HG03039 (cell line): Measurements from ENCODE around the gene ARL4D.
A peak's percentile ranks its signal among the peaks of the same experiment; 100 is the strongest.
"Not testable (repeated sequence)": the region's sequence is repeated elsewhere in the genome, so short reads cannot be mapped to it uniquely, and the experiment has no call there.

Experiments used
- ATAC-seq: cut with Tn5 transposase; IDR thresholded peaks from one replicate; pipeline ENCODE4 v1.9.1; 2021; ENCODE audit warnings: mild to moderate bottlenecking, moderate library complexity; ENCODE audit not compliant: unreplicated experiment

The ARL4D gene, protein sequence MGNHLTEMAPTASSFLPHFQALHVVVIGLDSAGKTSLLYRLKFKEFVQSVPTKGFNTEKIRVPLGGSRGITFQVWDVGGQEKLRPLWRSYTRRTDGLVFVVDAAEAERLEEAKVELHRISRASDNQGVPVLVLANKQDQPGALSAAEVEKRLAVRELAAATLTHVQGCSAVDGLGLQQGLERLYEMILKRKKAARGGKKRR

DNA sequence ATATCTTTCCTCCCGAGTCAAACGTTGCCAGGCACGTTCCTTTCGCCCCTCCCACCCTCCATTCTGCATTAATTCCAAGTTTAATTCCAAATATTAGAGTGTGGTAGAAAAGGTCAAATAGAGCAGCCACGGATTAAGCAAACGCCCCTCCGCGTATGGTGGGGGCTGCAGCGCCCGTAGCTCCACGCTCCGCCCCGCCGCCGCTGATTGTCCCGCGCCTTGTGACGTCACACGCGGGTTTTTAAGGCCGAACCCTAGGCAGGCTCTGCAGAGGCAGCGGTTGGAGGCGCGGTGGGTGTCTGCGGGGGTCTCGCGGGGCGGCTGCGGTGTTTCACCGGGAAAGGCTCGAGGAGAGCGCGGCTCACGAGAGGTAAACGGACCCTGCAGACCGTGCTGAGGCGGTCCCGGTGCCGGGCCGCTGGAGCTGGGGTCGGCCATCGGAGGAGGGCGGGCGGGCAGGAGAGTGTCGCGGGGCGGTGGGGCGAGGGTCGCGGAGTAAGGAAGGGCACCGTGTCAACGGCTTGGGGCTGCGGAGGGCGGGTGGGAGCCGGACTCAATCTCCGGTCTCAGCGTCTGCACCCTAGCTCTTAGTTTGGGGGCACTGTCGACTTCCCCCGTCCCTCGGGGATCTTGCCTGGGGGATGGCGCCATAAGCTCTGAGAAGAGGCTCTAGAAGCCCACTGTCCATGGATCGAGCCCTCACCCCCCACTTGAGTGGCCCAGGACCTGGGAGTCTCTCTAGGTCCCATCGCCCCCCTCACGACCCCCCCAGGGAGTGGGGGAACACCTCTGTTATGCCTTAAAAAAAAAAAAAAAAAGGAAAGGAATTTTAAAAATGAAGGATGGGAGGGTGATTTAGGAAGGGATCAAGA is at the start of gene ARL4D:
ARL4D (plus strand) TSS at position 270 of the 872 bp plus-strand sequence. CDS start 740 bp downstream, outside the sequence.
- no peak for ATAC-seq

DNA sequence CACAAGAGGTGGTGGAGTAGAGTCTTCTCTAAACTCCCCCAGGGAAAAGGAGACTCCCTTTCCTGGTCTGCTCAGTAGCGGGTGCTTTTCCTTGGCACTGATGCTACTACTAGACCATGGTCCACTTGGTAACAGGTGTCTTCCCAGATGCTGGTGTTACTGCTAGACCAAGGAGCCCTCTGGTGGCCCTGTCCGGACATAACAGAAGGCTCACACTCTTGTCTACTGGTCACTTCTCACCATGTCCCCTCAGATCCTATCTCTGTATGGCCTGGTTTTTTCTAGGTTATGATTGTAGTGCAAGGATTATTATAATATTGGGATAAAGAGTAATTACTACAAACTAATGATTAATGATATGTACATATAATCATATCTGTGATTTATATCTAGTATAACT is 49.7 kb upstream of the ARL4D start:
- no peak for ATAC-seq

DNA sequence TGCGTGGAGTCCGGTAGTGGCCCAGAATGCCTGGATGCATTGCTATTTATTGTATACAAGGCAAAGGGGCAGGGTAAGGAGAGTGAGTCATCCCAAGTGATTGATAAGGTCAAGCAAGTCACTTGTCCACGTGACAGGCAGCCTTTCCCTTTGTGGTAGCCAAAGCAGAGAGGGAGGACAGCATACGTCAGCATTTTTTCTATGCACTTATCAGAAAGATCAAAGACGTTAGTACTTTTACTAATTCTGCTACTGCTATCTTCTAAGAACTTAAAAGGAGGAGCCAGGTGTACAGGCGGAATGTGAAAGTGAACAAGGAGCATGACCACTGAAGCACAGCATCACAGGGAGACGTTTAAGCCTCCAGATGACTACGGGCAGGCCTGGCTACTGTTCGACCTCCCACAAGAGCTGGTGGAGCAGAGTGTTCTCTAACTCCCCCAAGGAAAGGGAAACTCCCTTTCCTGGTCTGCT is 47.9 kb upstream of the ARL4D start:
- no peak for ATAC-seq

DNA sequence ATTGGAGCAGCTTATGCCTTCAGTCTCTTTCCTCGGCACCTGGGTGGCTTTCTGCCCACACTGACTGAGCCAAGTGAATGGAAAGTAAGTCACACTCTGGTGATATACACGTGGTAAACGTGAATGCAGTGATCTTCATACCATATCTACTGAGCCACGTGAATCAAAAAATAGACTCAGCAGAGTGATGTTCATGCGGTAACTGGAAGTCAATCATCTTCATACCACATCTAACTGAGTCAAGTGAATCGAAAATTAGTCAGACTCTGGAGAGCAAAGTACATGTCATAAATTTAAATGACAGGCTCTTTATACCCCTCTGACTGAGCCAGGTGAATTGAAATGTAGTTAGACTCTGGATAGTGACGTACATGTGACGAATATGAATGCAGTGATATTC is 47.1 kb upstream of the ARL4D start:
- no peak for ATAC-seq

DNA sequence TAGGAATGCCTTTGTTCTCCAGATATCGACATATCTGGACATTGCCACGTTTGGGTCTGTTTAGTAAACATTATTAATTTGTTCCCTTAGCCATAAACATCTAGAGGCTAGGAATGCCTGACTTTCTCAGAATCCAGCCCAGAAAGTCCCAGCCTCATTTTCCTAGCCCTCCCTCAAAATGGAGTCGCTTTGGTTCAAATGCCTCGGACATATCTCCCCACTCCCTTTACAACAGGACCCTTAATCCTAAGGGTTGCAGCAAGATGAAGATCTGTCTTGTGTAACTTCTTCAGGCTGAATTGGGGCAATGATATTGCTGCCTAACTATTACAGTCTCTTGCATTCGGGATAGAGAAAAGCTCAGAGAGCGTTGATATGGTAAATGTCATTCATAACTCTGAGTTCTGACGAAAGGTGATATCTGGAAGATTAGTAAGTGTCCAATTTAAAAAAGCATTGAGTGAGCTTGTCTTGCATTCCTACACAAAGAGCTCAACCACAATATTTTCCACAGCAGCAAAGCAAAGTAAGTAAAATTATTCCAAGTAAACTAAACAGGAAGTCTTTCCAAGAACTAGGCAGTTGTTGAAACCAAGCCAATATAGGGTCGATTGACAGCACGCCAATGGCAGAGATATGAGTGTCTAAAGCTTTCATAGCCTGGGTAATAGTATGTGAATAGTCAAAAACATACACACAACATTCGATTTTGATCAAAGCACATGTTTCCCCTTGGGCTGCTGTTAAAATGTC is 46.0 kb upstream of the ARL4D start:
- no peak for ATAC-seq

DNA sequence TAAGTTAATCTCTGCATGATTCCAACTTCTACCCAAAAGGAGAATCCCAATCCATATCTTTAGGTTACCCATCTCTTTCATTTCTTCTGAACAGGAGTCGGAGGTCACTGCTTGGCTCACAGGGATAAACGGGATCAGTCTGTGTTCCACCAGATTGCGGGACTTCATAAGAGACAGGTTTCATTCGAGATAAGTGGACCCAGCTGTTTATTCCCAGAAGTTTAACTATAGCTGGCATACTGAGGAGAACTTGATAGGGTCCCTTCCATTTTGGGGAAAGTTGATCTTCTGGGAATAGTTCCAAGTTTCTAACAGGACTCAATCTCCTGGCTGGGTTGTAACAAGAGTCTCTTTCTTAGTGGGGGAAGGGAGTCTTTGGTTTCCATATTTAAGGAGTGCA is 45.4 kb upstream of the ARL4D start:
- ATAC-seq: no peak

DNA sequence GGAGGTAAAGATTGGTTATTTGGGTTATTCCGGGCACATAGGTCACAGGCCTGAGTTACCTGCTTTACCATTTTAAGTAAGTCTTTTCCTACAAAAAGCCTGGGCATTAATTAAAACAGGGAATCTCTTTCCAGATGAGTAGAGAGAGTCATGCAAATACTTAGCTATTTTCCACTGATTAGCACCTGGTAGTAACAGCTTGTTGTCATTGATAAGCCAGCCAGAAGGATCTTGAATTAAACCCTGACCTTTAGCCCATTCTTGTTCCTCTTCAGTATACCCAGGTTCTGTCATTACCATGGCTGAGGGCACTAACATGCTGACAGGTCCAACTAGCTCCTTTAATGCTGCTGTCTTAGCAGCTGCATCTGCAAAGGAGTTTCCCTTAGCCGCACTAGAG is 44.4 kb upstream of the ARL4D start:
- ATAC-seq: no peak

DNA sequence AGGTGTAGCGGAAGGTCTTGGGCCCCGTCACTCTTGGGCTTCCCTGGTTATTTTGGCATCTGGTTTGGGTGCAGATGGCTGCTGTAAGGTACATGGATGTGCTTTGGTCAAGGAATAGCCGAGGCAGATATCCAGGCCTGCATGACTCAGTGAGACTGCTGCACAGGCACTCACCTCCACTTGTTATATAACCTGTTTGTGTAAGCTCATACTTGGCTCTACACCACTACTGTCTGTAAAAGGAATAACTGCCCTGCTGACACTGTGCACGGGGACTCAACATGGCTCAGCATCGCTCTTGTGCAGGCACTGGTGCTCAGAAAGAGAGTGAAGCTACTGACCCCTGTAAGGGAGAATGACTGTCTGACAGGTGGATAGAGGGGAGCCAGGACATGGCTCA is 42.3 kb upstream of the ARL4D start:
- no peak for ATAC-seq

DNA sequence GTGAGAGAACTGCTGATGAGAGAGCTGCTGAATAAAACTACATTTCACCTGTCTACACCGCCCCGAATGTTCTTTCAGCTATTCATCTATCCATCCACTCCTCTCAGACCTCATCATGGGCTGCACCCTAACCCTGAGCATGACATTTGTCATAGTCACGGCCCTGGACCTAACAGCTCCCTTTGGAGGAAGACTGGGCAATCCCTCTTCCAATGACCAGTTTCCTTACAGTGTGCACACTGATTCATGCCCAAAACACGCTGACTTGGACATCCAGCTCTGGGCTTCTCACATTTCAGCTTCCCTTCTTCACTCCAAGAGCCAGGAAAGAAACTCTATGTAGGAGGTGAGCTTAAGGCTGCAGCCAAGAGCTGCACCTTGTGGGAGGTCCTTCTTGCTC is 41.8 kb upstream of the ARL4D start:
- ATAC-seq: no peak

DNA sequence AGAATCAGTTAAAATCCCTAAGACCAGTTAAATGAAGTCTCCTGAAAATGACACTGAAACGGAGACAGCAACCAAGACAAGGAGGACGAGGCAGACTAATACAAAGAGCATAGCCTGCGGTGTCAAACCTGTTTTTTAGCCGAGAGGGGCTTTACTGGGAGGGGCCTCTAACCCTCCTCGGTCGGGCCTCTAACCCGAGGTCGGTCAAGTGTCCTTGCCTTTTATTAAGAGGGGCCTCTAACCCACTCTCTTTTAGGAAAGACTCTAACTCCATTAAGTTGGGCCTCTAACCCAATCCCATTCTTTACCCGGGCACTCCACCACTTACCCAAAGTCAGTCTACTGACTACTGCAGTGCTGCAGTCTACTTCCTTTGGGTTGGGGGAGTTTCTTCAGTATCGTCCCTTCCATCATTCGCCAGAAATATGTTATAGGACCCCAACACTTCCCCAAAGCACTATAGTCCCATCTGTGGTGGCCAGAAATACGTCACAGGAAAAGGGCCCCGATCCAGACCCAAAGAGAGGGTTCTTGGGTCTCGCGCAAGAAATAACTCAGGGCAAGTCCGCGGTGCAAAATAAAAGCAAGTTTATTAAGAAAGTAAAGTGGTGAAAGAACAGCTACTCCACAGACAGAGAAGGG is 39.2 kb upstream of the ARL4D start:
- ATAC-seq: no peak

DNA sequence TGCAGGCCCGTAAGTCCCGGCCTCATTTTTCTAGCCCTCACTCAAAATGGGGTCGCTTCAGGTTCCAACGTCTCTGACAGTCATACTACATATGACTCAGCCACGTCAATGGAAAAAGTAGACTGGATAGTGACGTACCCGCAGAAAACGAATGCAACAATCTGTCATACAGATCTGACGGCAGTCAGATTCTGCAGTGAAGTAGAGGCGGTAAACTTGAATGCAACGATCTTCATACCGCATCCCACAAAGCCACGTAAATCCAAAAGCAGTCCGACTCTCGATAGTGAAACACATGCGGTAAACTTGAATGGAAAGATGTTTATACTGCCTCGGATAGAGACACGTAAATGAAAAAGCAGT is 38.4 kb upstream of the ARL4D start:
- no peak for ATAC-seq

DNA sequence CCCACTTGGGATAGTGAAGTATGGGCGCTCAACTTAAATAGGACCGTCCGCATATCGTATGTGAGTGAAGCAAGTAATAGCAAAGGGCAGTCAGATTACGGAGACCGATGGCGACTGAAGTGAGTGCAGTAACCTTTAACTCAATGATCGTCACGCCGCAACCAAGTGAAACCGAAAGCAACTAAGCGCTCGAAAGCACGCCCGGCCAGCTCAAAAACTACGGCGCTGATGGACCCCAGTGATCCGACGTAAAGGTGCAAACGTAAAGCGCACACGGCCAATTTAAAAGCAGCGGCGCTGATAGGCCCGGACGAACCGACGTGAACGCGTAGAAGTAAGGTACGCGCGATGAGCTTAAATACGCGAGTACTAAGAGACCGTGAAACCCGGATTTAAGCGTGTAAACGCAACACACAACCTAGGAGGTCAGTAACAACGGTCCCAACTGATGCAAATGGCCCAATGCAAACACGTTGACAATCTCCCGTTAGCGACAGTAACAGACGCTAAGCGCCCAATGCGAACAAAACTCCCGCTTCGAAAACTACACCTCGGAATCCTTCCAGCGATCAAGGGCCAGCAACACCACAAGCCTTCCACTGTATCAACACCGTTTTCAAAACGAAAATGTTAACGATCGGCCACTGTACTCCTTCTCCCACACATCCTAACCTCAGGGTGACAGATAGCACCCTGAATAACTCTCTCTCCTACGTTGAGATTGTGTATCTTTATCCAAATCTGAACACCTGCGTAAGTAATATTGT is 37.9 kb upstream of the ARL4D start:
- ATAC-seq: peak; percentile 49

DNA sequence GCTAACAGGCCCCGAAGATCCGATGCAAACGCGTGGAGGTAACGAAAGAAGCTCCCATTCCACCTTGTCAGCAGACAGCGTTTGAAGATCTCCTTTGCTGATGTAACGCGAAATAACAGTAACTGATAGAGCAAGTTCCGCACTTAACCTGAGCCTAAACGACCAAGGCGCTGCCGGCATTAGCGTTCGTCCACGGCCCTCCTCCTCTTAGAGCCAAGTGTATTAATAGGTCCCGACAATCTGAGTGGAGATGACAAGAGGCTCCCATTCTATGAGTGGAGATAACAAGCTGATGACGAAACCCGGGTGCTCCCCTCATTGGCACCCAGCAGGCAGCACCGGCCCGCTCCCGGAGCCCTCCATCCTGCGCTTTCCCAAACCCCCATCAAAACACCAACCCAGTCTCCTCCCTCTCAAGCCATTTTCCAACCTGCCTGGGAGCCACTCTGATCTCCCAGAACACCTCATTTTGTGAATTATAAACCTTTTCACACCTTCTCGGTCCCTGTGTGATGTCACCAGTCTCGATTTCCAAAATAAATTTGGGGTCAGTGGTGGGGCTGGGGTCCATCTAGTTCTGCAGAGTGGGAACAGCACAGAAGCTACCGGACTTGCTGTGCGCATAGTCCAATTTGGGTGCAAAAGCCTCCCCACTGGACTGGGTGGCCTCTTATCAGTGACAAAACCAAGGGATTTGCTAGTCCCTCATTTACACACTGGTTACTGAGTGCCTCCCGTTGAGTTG is 35.4 kb upstream of the ARL4D start:
- ATAC-seq: no peak

DNA sequence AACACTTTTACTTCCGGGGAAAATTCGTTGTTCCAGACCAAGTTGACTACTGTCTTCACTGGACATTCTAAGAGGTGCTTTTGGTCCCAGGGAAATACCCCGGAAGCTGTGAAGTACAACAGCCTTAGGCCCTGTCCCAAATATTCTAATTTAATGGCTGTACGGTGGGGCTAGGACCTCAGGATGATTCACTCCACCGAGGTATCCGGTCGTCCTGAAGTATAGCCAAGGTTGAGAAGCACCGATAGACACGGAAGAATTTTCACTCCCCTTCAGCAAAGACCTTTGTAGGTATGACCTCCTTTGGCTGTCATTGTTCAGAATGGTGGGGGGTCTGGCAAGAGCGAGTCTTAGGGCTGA is 34.9 kb upstream of the ARL4D start:
- ATAC-seq: no peak

DNA sequence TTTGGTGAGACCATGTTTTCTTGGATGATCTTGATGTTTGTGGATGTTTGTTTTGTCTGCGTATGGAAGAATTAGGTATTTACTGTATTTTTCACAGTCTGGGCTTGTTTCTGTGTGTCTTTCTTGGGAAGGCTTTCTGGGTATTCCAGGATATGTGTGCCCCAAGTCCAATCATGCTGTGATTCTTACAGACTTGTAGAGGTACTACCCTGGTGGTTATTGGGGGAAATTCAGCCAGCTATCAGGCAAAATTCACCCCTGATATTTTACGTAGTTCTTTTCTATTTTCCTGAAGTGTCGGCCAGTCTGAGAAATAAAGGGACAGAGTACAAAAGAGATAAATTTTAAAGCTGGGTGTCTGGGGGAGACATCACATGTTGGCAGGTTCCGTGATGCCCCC is 33.4 kb upstream of the ARL4D start:
- ATAC-seq: no peak

DNA sequence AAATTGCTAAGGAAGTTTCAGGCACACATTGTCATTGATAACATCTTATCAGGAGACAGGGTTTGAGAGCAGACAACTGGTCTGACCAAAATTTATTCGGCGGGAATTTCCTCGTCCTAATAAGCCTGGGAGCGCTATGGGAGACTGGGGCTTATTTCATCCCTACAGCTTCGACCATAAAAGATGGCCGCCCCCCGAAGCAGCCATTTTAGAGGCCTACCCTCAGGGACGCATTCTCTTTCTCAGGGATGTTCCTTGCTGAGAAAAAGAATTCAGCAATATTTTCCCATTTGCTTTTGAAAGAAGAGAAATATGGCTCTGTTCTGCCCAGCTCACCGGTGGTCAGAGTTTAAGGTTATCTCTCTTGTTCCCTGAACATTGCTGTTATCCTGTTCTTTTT is 32.9 kb upstream of the ARL4D start:
- not testable (repeated sequence) for ATAC-seq

DNA sequence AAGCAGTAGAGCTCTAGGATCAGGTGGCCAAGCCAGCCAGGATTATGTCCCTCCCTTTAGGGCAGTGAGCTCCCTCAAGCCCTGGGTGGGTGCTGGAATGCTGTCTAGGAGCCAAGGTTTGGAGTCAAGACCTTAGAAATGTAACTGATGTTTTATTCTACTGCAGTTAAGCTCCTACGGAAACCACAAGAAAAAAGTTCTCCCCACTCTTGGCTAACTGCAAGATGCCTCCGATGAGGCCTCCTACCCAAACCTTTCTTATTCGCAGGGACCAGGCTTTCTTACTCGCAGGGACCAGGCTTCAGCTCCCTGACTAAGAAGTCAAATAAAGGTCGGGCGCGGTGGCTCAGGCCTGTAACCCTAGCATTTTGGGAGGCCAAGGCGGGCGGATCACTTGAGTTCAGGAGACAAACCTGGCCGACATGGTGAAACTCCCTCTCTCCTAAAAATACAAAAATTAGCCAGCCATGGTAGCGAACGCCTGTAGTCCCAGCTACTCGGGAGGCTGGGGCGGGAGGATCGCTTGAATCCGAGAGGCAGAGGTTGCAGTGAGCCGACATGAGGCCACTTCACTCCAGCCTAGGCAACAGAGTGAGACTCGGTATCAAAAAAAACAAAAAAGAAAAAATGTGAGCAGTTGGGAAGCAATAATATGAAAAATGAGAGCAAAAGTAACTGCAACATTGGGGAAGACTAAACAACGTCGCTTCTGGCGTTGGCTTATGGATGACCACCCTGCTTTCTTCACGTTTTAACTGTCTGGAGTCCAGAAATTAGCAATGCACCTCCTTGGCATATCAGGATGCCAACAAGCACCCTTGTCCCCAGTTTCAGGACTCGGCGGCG is 31.7 kb upstream of the ARL4D start:
- ATAC-seq: peak; percentile 8

DNA sequence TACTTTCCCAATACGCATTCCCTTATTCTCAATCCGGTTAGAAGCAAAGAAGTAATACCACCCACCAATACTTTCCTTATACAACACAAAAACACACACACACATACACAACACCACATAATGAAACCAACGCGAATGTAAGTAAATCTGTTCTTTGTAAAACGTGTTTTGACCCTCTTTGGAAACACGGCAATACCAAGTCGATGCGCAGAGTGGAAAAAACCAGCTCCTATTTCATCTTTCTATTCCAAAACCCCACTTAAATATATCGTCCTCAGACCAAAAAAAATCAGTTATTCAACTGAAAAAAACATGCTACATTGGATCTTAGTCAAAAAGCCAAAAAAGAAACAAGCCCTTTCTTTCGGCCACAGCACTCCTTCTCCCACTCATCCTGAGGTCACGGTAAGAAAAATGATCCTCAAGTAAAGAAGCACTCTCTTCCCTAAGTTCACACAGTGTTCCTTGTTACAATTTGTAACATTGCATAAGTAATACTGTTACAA is 31.0 kb upstream of the ARL4D start:
- peak; percentile 18 for ATAC-seq
